HCT116 (cell line): ENCODE data around the gene LAD1.

ENCODE experiments used
- CTCF ChIP-seq, 3 experiments: fragments of 200-600 bp in 1 of 3; sonication (generic) in 1 of 3; IDR thresholded peaks in 2 of 3; conservative IDR thresholded peaks in 1 of 3; 2 replicates each; pipeline ENCODE4 v1.5.1; 2012 to 2017; ENCODE audit warnings: low read depth in 2 of 3, low read length in 2 of 3, antibody characterized with exemption in 1 of 3, borderline replicate concordance in 1 of 3, control low read depth in 1 of 3, mild to moderate bottlenecking in 1 of 3, mixed read lengths in 1 of 3, mixed run types in 1 of 3, moderate library complexity in 1 of 3; ENCODE audit not compliant: insufficient read depth in 1 of 3
- POLR2A ChIP-seq: IDR thresholded peaks from 2 replicates; pipeline ENCODE4 v1.7.0; 2011; ENCODE audit warnings: borderline replicate concordance; ENCODE audit not compliant: insufficient read depth, insufficient read length; ENCODE audit errors: extremely low read depth

GRCh38 chr1:201429736-201430501, 30.8 kb upstream of the LAD1 start:
- no peak for TF ChIP-seq CTCF (IDR thresholded peaks at IDR 0.05 in 2 of 3, conservative IDR thresholded peaks at IDR 0.05 in 1 of 3; ENCODE audit: borderline replicate concordance in 1 of 3, insufficient read depth in 1 of 3, low read depth in 2 of 3, low read length in 2 of 3)
- no peak for TF ChIP-seq POLR2A
